SK-N-SH (cell line): Measurements from ENCODE around the gene ARHGEF1. TPM values are rescaled to one million over a fixed set of nuclear protein-coding genes. Genes with fewer than 3 reads are reported as not detected.

ENCODE experiments used
- CTCF ChIA-PET: fragments of 300-600, 350-600 bp; formaldehyde crosslinking; extraction: SDS; loops from one replicate; lab custom pipeline; 2021; lab: Yijun Ruan, JAX
- POLR2A ChIA-PET: fragments of 350-600 bp; sonication (Branson Sonifier 250); formaldehyde crosslinking; extraction: SDS; loops from one replicate; lab custom pipeline; 2020; ENCODE audit warnings: antibody characterized with exemption, inconsistent platforms; lab: Yijun Ruan, JAX
- DNase-seq: peaks from one replicate; pipeline ENCODE4 v3.0.0; 2012
- H2AFZ ChIP-seq: fragments of 200-600 bp; sonication (generic); 2 replicates; pipeline ENCODE4 v1.8.1; 2016; ENCODE audit warnings: antibody characterized with exemption, mild to moderate bottlenecking, low read depth
- H3F3A ChIP-seq: fragments of 200-600 bp; sonication (generic); replicated peaks from 2 replicates; pipeline ENCODE3; 2016; ENCODE audit warnings: antibody characterized with exemption, mild to moderate bottlenecking; ENCODE audit not compliant: insufficient read depth
- H3K27ac ChIP-seq, 2 experiments: fragments of 200-500 bp in 1 of 2; fragments of 200-600 bp in 1 of 2; sonication (Bioruptor generic) in 1 of 2; sonication (generic), shearing (Covaris generic) in 1 of 2; 2 replicates each; pipeline versions ENCODE4 v1.5.1 to v1.6.1; 2014 to 2016; ENCODE audit warnings: low read depth in 2 of 2, inconsistent platforms in 1 of 2, low read length in 1 of 2, mild to moderate bottlenecking in 1 of 2, mixed read lengths in 1 of 2
- H3K27me3 ChIP-seq: fragments of 200-600 bp; sonication (generic), shearing (Covaris generic); 2 replicates; pipeline ENCODE4 v1.6.1; 2016; ENCODE audit warnings: mixed run types; ENCODE audit not compliant: insufficient read depth
- H3K36me3 ChIP-seq, 2 experiments: fragments of 200-500 bp in 1 of 2; fragments of 200-600 bp in 1 of 2; sonication (Bioruptor generic) in 1 of 2; sonication (generic) in 1 of 2; replicated peaks in 1 of 2; 2 replicates each; pipeline versions ENCODE3 to v1.5.1; 2014 to 2016; ENCODE audit warnings: low read length in 1 of 2, mild to moderate bottlenecking in 1 of 2; ENCODE audit not compliant: insufficient read depth in 2 of 2, control insufficient read depth in 1 of 2
- H3K4me1 ChIP-seq, 2 experiments: fragments of 200-500 bp in 1 of 2; fragments of 200-600 bp in 1 of 2; sonication (Bioruptor generic) in 1 of 2; sonication (generic), shearing (Covaris generic) in 1 of 2; 2 replicates each; pipeline versions ENCODE4 v1.5.1 to v1.6.1; 2014 to 2016; ENCODE audit warnings: low read depth in 1 of 2, low read length in 1 of 2, mixed run types in 1 of 2; ENCODE audit not compliant: insufficient read depth in 2 of 2, control insufficient read depth in 1 of 2
- H3K4me2 ChIP-seq: fragments of 200-600 bp; sonication (generic), shearing (Covaris generic); 2 replicates; pipeline ENCODE4 v1.6.1; 2017; ENCODE audit warnings: mixed run types
- H3K4me3 ChIP-seq, 2 experiments: fragments of 200-500 bp in 1 of 2; fragments of 200-600 bp in 1 of 2; sonication (Bioruptor generic) in 1 of 2; sonication (generic), shearing (Covaris generic) in 1 of 2; 2 replicates each; pipeline versions ENCODE4 v1.5.1 to v1.8.1; 2014 to 2016; ENCODE audit warnings: low read depth in 2 of 2, inconsistent platforms in 1 of 2, low read length in 1 of 2, mild to moderate bottlenecking in 1 of 2, mixed read lengths in 1 of 2, moderate library complexity in 1 of 2
- H3K79me2 ChIP-seq: fragments of 200-600 bp; sonication (generic); 2 replicates; pipeline ENCODE4 v1.8.1; 2017; ENCODE audit warnings: mild to moderate bottlenecking; ENCODE audit not compliant: insufficient read depth
- H3K9ac ChIP-seq: fragments of 200-600 bp; sonication (generic); 2 replicates; pipeline ENCODE4 v1.6.1; 2017; ENCODE audit warnings: mixed run types
- H3K9me2 ChIP-seq: fragments of 200-600 bp; sonication (generic); 2 replicates; pipeline ENCODE4 v1.6.1; 2017; ENCODE audit warnings: mixed run types
- H3K9me3 ChIP-seq: fragments of 200-600 bp; sonication (generic); 2 replicates; pipeline ENCODE4 v1.6.1; 2017; ENCODE audit warnings: mixed run types, mild to moderate bottlenecking, moderate library complexity
- H4K20me1 ChIP-seq: fragments of 200-600 bp; sonication (generic); 2 replicates; pipeline ENCODE4 v1.6.1; 2017; ENCODE audit warnings: mild to moderate bottlenecking, mixed run types; ENCODE audit not compliant: insufficient read depth
- CTCF ChIP-seq: fragments of 200-600 bp; sonication (generic); IDR thresholded peaks from 2 replicates; pipeline ENCODE4 v1.6.1; 2017; ENCODE audit warnings: antibody characterized with exemption, mild to moderate bottlenecking, moderate library complexity
- ELF1 ChIP-seq: IDR thresholded peaks from 2 replicates; pipeline ENCODE4 v1.4.0; 2012
- EZH2phosphoT487 ChIP-seq: fragments of 200-600 bp; sonication (generic); IDR thresholded peaks from 2 replicates; pipeline ENCODE4 v1.6.1; 2017; ENCODE audit warnings: low read depth, mixed run types, mild to moderate bottlenecking, antibody characterized with exemption, moderate library complexity, borderline replicate concordance
- FOSL2 ChIP-seq: IDR thresholded peaks from 2 replicates; pipeline ENCODE4 v1.4.0; 2012; ENCODE audit warnings: low read depth, mild to moderate bottlenecking, moderate library complexity, borderline replicate concordance
- GABPA ChIP-seq: IDR thresholded peaks from 2 replicates; pipeline ENCODE4 v1.4.0; 2012; ENCODE audit warnings: low read depth, mild to moderate bottlenecking
- JUND ChIP-seq: IDR thresholded peaks from 2 replicates; pipeline ENCODE4 v1.4.0; 2012
- MEF2A ChIP-seq: IDR thresholded peaks from 2 replicates; pipeline ENCODE4 v1.4.0; 2012; ENCODE audit warnings: low read depth, borderline replicate concordance
- MXI1 ChIP-seq: IDR thresholded peaks from 2 replicates; pipeline ENCODE4 v1.6.1; 2012; ENCODE audit warnings: mild to moderate bottlenecking, low read depth, low read length, improper control_type of control experiment
- NRF1 ChIP-seq: IDR thresholded peaks from 2 replicates; pipeline ENCODE4 v1.6.1; 2012; ENCODE audit warnings: low read depth, mild to moderate bottlenecking, low read length
- RAD21 ChIP-seq: IDR thresholded peaks from 2 replicates; pipeline ENCODE4 v1.6.1; 2012; ENCODE audit warnings: mild to moderate bottlenecking, low read length
- RCOR1 ChIP-seq: fragments of 150-350 bp; IDR thresholded peaks from 2 replicates; pipeline ENCODE4 v1.6.1; 2017; ENCODE audit warnings: antibody characterized with exemption, low read length
- RXRA ChIP-seq: IDR thresholded peaks from 2 replicates; pipeline ENCODE4 v1.4.0; 2012; ENCODE audit warnings: low read depth, mild to moderate bottlenecking, borderline replicate concordance
- SIN3A ChIP-seq: IDR thresholded peaks from 2 replicates; pipeline ENCODE4 v1.6.1; 2012; ENCODE audit warnings: low read depth, mild to moderate bottlenecking, low read length, moderate library complexity, borderline replicate concordance
- SMC3 ChIP-seq: IDR thresholded peaks from 2 replicates; pipeline ENCODE4 v1.6.1; 2012; ENCODE audit warnings: low read depth, low read length, improper control_type of control experiment
- WGBS: methylation state at CpG from one replicate; pipeline ENCODE4 v1.1.6; 2017; ENCODE audit warnings: low lambda C conversion rate; 5-methylcytosine and 5-hydroxymethylcytosine counted together
- polyA plus RNA-seq, 3 experiments: library from polyadenylated mRNA; depleted of rRNA; stranded (reverse); fragments of >200 nt; gene quantifications; 2 replicates each; pipeline ENCODE4 v1.2.3, GENCODE V29; 2012
- TF ChIP-seq, protein P1 (sequence below): IDR thresholded peaks from 2 replicates; pipeline ENCODE4 v1.4.0; 2012; ENCODE audit warnings: low read depth, borderline replicate concordance
- TF ChIP-seq, protein P2 (sequence below): IDR thresholded peaks from 2 replicates; pipeline ENCODE4 v1.4.0; 2012; ENCODE audit warnings: low read depth
- TF ChIP-seq, protein P3 (sequence below): fragments of 150-350 bp; IDR thresholded peaks from 2 replicates; pipeline ENCODE4 v1.6.1; 2016; ENCODE audit warnings: mild to moderate bottlenecking, low read depth, low read length

ARHGEF1 gene
- polyA plus RNA-seq, 1 of the 3 experiments (the other 2 are of a cell fraction) = 102 TPM

- Histone ChIP-seq H3K4me3 (no peak overlapping the region), H3K36me3 (peaks cover 19 to 27% of the 10 kb centered on the region in 2 experiments), H3K4me2 (no peak overlapping the region), H3K27ac (no peak overlapping the region), H3K27me3 (no peaks in the 10 kb centered on the region), H2AFZ (no peak overlapping the region), H3K4me1 (peaks cover 7 to 11% of the 10 kb centered on the region in 2 experiments; a peak in 3 of 4 replicates), H3K9me2 (no peaks in the 10 kb centered on the region), H3F3A (no peaks in the 10 kb centered on the region), H3K9ac (no peak overlapping the region), H3K79me2 (peaks cover 40% of the 10 kb centered on the region), H4K20me1 (peaks cover 42% of the 10 kb centered on the region), H3K9me3 (no peaks in the 10 kb centered on the region; the same call in 1 of the 2 replicates)
- DNase-seq = no peak
- CTCF ChIA-PET = interaction anchor here (2.9 kb wide), 1 partner anchor 63 kb away, joined by 9 read pairs; no protein-coding TSS in a partner anchor
- TF ChIP-seq CTCF (no peak), RXRA (no peak), SIN3A (no peak), FOSL2 (no peak)
- TF ChIP-seq, protein P1, sequence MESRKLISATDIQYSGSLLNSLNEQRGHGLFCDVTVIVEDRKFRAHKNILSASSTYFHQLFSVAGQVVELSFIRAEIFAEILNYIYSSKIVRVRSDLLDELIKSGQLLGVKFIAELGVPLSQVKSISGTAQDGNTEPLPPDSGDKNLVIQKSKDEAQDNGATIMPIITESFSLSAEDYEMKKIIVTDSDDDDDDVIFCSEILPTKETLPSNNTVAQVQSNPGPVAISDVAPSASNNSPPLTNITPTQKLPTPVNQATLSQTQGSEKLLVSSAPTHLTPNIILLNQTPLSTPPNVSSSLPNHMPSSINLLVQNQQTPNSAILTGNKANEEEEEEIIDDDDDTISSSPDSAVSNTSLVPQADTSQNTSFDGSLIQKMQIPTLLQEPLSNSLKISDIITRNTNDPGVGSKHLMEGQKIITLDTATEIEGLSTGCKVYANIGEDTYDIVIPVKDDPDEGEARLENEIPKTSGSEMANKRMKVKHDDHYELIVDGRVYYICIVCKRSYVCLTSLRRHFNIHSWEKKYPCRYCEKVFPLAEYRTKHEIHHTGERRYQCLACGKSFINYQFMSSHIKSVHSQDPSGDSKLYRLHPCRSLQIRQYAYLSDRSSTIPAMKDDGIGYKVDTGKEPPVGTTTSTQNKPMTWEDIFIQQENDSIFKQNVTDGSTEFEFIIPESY = no peak
- POLR2A ChIA-PET = no interaction called here
- WGBS = 93% methylated on average over 12 of the region's 12 CpGs
Observed at GRCh38 chr19:41888926-41889325, 5.9 kb downstream of the ARHGEF1 start.

GRCh38 chr19:41889896-41890295 is 6.9 kb downstream of the ARHGEF1 start:
- H3K4me2 ChIP-seq = no peak overlapping the region
- CTCF ChIA-PET = interaction anchor here (2.9 kb wide), 1 partner anchor 62 kb away, joined by 9 read pairs; no protein-coding TSS in a partner anchor
- no peaks in the 10 kb centered on the region for H3K9me2 ChIP-seq
- no peaks in the 10 kb centered on the region for H3K27me3 ChIP-seq
- no peak overlapping the region for H3K9ac ChIP-seq
- H4K20me1 ChIP-seq = peaks cover 39% of the 10 kb centered on the region
- H3K27ac ChIP-seq = no peak overlapping the region
- DNase-seq = no peak
- peaks cover 3 to 11% of the 10 kb centered on the region in 2 experiments; a peak in 3 of 4 replicates for H3K4me1 ChIP-seq
- TF ChIP-seq MEF2A (no peak), EZH2phosphoT487 (no peak), ELF1 (no peak), SMC3 (no peak), MXI1 (no peak), RCOR1 (no peak), JUND (no peak), RAD21 (no peak), NRF1 (no peak), GABPA (no peak)
- TF ChIP-seq, protein P2, sequence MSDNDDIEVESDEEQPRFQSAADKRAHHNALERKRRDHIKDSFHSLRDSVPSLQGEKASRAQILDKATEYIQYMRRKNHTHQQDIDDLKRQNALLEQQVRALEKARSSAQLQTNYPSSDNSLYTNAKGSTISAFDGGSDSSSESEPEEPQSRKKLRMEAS = no peak
- TF ChIP-seq, protein P3, sequence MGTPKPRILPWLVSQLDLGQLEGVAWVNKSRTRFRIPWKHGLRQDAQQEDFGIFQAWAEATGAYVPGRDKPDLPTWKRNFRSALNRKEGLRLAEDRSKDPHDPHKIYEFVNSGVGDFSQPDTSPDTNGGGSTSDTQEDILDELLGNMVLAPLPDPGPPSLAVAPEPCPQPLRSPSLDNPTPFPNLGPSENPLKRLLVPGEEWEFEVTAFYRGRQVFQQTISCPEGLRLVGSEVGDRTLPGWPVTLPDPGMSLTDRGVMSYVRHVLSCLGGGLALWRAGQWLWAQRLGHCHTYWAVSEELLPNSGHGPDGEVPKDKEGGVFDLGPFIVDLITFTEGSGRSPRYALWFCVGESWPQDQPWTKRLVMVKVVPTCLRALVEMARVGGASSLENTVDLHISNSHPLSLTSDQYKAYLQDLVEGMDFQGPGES = no peak
- TF ChIP-seq, all 33 proteins: peak for 0
- Histone ChIP-seq H3K79me2 (peaks cover 33% of the 10 kb centered on the region), H3K4me3 (no peak overlapping the region), H3K36me3 (peaks cover 24 to 27% of the 10 kb centered on the region in 2 experiments), H3F3A (no peaks in the 10 kb centered on the region), H3K9me3 (no peaks in the 10 kb centered on the region; the same call in 1 of the 2 replicates), H2AFZ (no peak overlapping the region)
- WGBS = 93% methylated on average over 8 of the region's 8 CpGs
- POLR2A ChIA-PET = no interaction called here
